HCT116 (cell line): ENCODE data around the gene POC1A. TPM values are rescaled to one million over a fixed set of nuclear protein-coding genes. Genes with fewer than 3 reads are reported as not detected.
A peak's percentile ranks its signal among the peaks of the same experiment; 100 is the strongest.

Experiments used
- ATAC-seq: fragments of 200-7000 bp; cut with Tn5 transposase; 2 replicates; pipeline ENCODE4 v1.9.1; 2020; ENCODE audit warnings: mild to moderate bottlenecking, moderate library complexity
- BruUV-seq: library from RNA; stranded (reverse); fragments of 400-500 nt; replicated peaks from 2 replicates; lab custom pipeline; 2021; lab: Mats Ljungman, UMichigan
- CTCF ChIA-PET: fragments of 300-600 bp; sonication (Branson Sonifier 250); formaldehyde crosslinking; loops from one replicate; lab custom pipeline; 2021; ENCODE audit warnings: antibody characterized with exemption; lab: Charles Lee
- POLR2A ChIA-PET: fragments of 300-600, 350-600 bp; sonication (Branson Sonifier 250); formaldehyde crosslinking; loops from one replicate; lab custom pipeline; 2021; ENCODE audit warnings: antibody characterized with exemption; lab: Charles Lee
- RAD21 ChIA-PET, 2 experiments: fragments of 300-600 bp; sonication (Branson Sonifier 250); formaldehyde crosslinking; loops; one replicate each; lab custom pipeline; 2023; ENCODE audit warnings: low total read pairs in 2 of 2; ENCODE audit not compliant: uncharacterized antibody in 2 of 2, unreplicated experiment in 2 of 2, low non-redundant PET in 1 of 2; lab: Charles Lee
- DNase-seq: peaks from one replicate; pipeline ENCODE4 v3.0.0-alpha.2; 2010; ENCODE audit warnings: low read depth, low spot score
- H2AFZ ChIP-seq: fragments of 200-600 bp; shearing (Covaris generic), sonication (generic); 2 replicates; pipeline ENCODE4 v1.6.1; 2017; ENCODE audit warnings: low read depth, mixed run types, mixed read lengths, antibody characterized with exemption, low read length; ENCODE audit not compliant: poor library complexity, severe bottlenecking
- H3K27ac ChIP-seq: 2 replicates; pipeline ENCODE4 v1.5.1; 2012; ENCODE audit warnings: low read depth, low read length
- H3K27me3 ChIP-seq: fragments of 200-600 bp; sonication (generic); 2 replicates; pipeline ENCODE4 v1.6.1; 2016; ENCODE audit warnings: mixed run types, low read length, mixed read lengths; ENCODE audit not compliant: insufficient read depth
- H3K36me3 ChIP-seq, 2 experiments: fragments of 200-500 bp in 1 of 2; fragments of 200-600 bp in 1 of 2; sonication (Bioruptor generic) in 1 of 2; sonication (generic) in 1 of 2; 2 replicates each; pipeline versions ENCODE4 v1.5.1 to v1.6.1; 2014 to 2016; ENCODE audit warnings: low read length in 2 of 2, inconsistent platforms in 1 of 2, mixed read lengths in 1 of 2, mixed run types in 1 of 2; ENCODE audit not compliant: insufficient read depth in 2 of 2, control insufficient read depth in 1 of 2
- H3K4me1 ChIP-seq, 2 experiments: fragments of 200-600 bp in 1 of 2; sonication (generic) in 1 of 2; 2 replicates each; pipeline versions ENCODE4 v1.5.1 to v1.6.1; 2012 to 2017; ENCODE audit warnings: low read length in 2 of 2, inconsistent platforms in 1 of 2, mild to moderate bottlenecking in 1 of 2, mixed read lengths in 1 of 2, mixed run types in 1 of 2, moderate library complexity in 1 of 2; ENCODE audit not compliant: insufficient read depth in 2 of 2, control insufficient read depth in 1 of 2
- H3K4me2 ChIP-seq: fragments of 200-600 bp; sonication (generic); 2 replicates; pipeline ENCODE4 v1.6.1; 2017; ENCODE audit warnings: mixed run types, low read length, mixed read lengths
- H3K4me3 ChIP-seq, 2 experiments: fragments of 200-600 bp in 1 of 2; sonication (generic) in 1 of 2; replicated peaks in 1 of 2; 2 replicates each; pipeline ENCODE4 v1.5.1; 2011 to 2016; ENCODE audit warnings: low read length in 2 of 2, control low read depth in 1 of 2, low read depth in 1 of 2, mild to moderate bottlenecking in 1 of 2, mixed read lengths in 1 of 2, mixed run types in 1 of 2
- H3K79me2 ChIP-seq: fragments of 200-600 bp; sonication (generic); 2 replicates; pipeline ENCODE4 v1.6.1; 2017; ENCODE audit warnings: mild to moderate bottlenecking, mixed run types, low read length, moderate library complexity, mixed read lengths; ENCODE audit not compliant: insufficient read depth
- H3K9ac ChIP-seq: fragments of 200-600 bp; sonication (generic); 2 replicates; pipeline ENCODE4 v1.6.1; 2016; ENCODE audit warnings: low read length, mixed read lengths
- H3K9me2 ChIP-seq: fragments of 200-600 bp; sonication (generic), shearing (Covaris generic); 2 replicates; pipeline ENCODE4 v1.6.1; 2017; ENCODE audit warnings: mixed run types, mild to moderate bottlenecking, moderate library complexity; ENCODE audit not compliant: insufficient read depth
- H3K9me3 ChIP-seq, 2 experiments: fragments of 200-500 bp in 1 of 2; fragments of 200-600 bp in 1 of 2; sonication (Bioruptor generic) in 1 of 2; sonication (generic) in 1 of 2; 2 replicates each; pipeline ENCODE4 v1.6.1; 2014 to 2017; ENCODE audit warnings: low read length in 2 of 2, mixed read lengths in 2 of 2, inconsistent platforms in 1 of 2, low read depth in 1 of 2, mild to moderate bottlenecking in 1 of 2, mixed run types in 1 of 2, moderate library complexity in 1 of 2; ENCODE audit not compliant: control insufficient read depth in 1 of 2, insufficient read depth in 1 of 2
- H4K20me1 ChIP-seq: fragments of 200-600 bp; sonication (generic), shearing (Covaris generic); 2 replicates; pipeline ENCODE4 v1.6.1; 2017; ENCODE audit warnings: mixed run types, mild to moderate bottlenecking, moderate library complexity; ENCODE audit not compliant: insufficient read depth
- CBX3 ChIP-seq: IDR thresholded peaks from 2 replicates; pipeline ENCODE4 v1.6.1; 2012; ENCODE audit warnings: low read depth
- EGR1 ChIP-seq: IDR thresholded peaks from 2 replicates; pipeline ENCODE4 v1.6.1; 2012; ENCODE audit warnings: low read depth
- ELF1 ChIP-seq: IDR thresholded peaks from 2 replicates; pipeline ENCODE4 v1.6.1; 2012; ENCODE audit warnings: low read depth, borderline replicate concordance
- EZH2 ChIP-seq: fragments of 200-600 bp; sonication (generic); IDR thresholded peaks from 2 replicates; pipeline ENCODE4 v1.6.1; 2017; ENCODE audit warnings: antibody characterized with exemption, mixed run types
- FOSL1 ChIP-seq: IDR thresholded peaks from 2 replicates; pipeline ENCODE4 v1.6.1; 2012; ENCODE audit warnings: low read depth
- JUND ChIP-seq: IDR thresholded peaks from 2 replicates; pipeline ENCODE4 v1.6.1; 2012
- POLR2A ChIP-seq: IDR thresholded peaks from 2 replicates; pipeline ENCODE4 v1.7.0; 2011; ENCODE audit warnings: borderline replicate concordance; ENCODE audit not compliant: insufficient read depth, insufficient read length; ENCODE audit errors: extremely low read depth
- POLR2AphosphoS5 ChIP-seq: IDR thresholded peaks from 2 replicates; pipeline ENCODE4 v1.6.1; 2011; ENCODE audit warnings: mild to moderate bottlenecking, low read depth, low read length, moderate library complexity
- SP1 ChIP-seq: IDR thresholded peaks from 2 replicates; pipeline ENCODE4 v1.6.1; 2012; ENCODE audit warnings: low read depth
- SRF ChIP-seq: IDR thresholded peaks from 2 replicates; pipeline ENCODE4 v1.6.1; 2012; ENCODE audit warnings: low read depth
- TCF7L2 ChIP-seq: IDR thresholded peaks from 2 replicates; pipeline ENCODE4 v1.7.0; 2011; ENCODE audit warnings: borderline replicate concordance, inconsistent platforms; ENCODE audit not compliant: insufficient read depth, insufficient read length; ENCODE audit errors: extremely low read depth
- YY1 ChIP-seq: IDR thresholded peaks from 2 replicates; pipeline ENCODE4 v1.6.1; 2011; ENCODE audit warnings: low read length, low read depth, moderate library complexity, mild to moderate bottlenecking; ENCODE audit not compliant: insufficient replicate concordance; ENCODE audit errors: extremely low read depth
- ZFX ChIP-seq: fragments of 450-650 bp; IDR thresholded peaks from 2 replicates; pipeline ENCODE4 v1.6.1; 2017
- intact Hi-C: fragments of 100-400 bp; cut with micrococcal nuclease; formaldehyde crosslinking; loops from 2 replicates; pipeline ENCODE4 v1.10.0; 2022
- total RNA-seq: library from RNA; stranded (reverse); gene quantifications from one replicate; pipeline ENCODE4 v1.2.1, GENCODE V29; 2021; ENCODE audit not compliant: unreplicated experiment
- TF ChIP-seq, protein P1 (sequence below): IDR thresholded peaks from 2 replicates; pipeline ENCODE4 v1.6.1; 2012
- TF ChIP-seq, protein P2 (sequence below): IDR thresholded peaks from 2 replicates; pipeline ENCODE4 v1.6.1; 2011; ENCODE audit warnings: mild to moderate bottlenecking, low read length, moderate library complexity; ENCODE audit not compliant: insufficient replicate concordance; ENCODE audit errors: extremely low read depth
- TF ChIP-seq, protein P3 (sequence below): IDR thresholded peaks from 2 replicates; pipeline ENCODE4 v1.6.1; 2012; ENCODE audit warnings: low read depth

Gene POC1A
- total RNA-seq, 1 experiment from 2014 or later: 34.0 TPM

DNA sequence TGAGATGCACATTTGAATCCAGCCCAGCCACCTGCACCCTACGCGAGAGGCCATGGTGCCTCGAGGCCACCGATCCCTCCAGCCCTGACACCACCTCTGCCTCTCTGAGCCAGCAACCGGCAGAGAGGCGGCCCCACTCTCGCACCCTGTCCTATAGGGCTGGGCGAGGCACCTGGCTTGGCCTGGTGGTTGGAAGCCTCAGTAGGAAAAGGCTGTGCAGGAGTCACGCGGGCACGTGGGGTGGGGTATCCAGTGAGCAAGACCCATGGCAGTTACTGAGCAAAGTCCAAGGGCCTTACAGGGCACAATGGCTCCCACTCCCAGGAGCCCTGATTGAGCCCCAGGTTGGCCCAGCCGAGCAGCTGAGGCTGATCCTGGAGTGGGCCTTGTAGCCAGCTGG, 85.5 kb downstream of the POC1A start:
- Histone ChIP-seq H3K9me3 (no peaks in the 10 kb centered on the region), H3K4me1 (peaks cover 0 to 13% of the 10 kb centered on the region in 2 experiments; a peak in 1 of 4 replicates), H3K27me3 (no peaks in the 10 kb centered on the region), H3K36me3 (no peaks in the 10 kb centered on the region), H3K9me2 (no peaks in the 10 kb centered on the region), H2AFZ (no peak overlapping the region), H3K27ac (no peak overlapping the region), H3K4me3 (no peak overlapping the region), H3K4me2 (no peak overlapping the region), H4K20me1 (no peaks in the 10 kb centered on the region), H3K9ac (no peak overlapping the region), H3K79me2 (no peaks in the 10 kb centered on the region)
- ChIA-PET RAD21 (no interaction called here), CTCF (no interaction called here), POLR2A (no interaction called here)
- BruUV-seq: no TSS peak
- DNase-seq (no peak), ATAC-seq (no peak)
- no peak for TF ChIP-seq EZH2
- peak; percentile 23; the same call in 1 of the 2 replicates for TF ChIP-seq POLR2AphosphoS5
- intact Hi-C loops: no loop called here

DNA sequence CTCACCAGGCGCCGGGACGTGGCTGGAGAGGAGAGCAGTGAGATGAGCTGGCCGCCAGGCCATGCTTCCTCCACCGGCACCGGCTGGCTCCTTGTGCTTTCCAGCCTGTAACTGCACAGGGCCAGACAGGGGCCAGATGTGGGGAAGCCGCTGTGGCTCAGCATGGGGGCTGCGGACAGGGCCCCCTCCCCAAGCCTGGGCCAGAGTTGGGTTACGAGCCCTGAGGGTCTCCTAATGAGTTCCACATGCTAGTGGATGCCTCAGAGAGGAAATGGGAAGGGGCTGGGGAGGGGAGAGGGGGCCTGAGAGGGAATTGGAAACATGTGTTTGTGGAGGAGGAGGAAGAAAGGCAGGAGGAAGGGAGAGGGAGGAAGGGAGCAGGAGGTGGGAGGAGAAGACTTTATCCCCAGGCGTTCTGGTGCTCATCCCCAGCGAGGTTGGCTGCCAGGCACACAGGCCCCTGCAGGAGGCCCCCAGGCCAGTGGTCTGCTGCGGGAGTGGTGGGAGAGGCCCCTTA, 86.1 kb downstream of the POC1A start:
- Histone ChIP-seq H3K9me2 (no peaks in the 10 kb centered on the region), H3K27me3 (no peaks in the 10 kb centered on the region), H3K4me2 (no peak overlapping the region), H4K20me1 (no peaks in the 10 kb centered on the region), H3K9ac (no peak overlapping the region), H3K36me3 (no peaks in the 10 kb centered on the region), H3K79me2 (no peaks in the 10 kb centered on the region), H3K4me1 (peaks cover 0 to 16% of the 10 kb centered on the region in 2 experiments; a peak in 1 of 4 replicates), H3K9me3 (no peaks in the 10 kb centered on the region), H3K27ac (no peak overlapping the region), H2AFZ (no peak overlapping the region), H3K4me3 (no peak overlapping the region)
- CTCF ChIA-PET: no interaction called here
- no peak for DNase-seq
- POLR2A ChIA-PET: no interaction called here
- RAD21 ChIA-PET: no interaction called here
- ATAC-seq: no peak
- BruUV-seq: no TSS peak
- intact Hi-C loops: no loop called here
- TF ChIP-seq YY1 (no peak), POLR2AphosphoS5 (no peak), CBX3 (no peak), SRF (no peak), FOSL1 (no peak), ELF1 (no peak), JUND (no peak), ZFX (no peak), POLR2A (no peak), SP1 (no peak), TCF7L2 (no peak), EGR1 (no peak)
- TF ChIP-seq, protein P1, sequence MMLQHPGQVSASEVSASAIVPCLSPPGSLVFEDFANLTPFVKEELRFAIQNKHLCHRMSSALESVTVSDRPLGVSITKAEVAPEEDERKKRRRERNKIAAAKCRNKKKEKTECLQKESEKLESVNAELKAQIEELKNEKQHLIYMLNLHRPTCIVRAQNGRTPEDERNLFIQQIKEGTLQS: no peak
- TF ChIP-seq, protein P2, sequence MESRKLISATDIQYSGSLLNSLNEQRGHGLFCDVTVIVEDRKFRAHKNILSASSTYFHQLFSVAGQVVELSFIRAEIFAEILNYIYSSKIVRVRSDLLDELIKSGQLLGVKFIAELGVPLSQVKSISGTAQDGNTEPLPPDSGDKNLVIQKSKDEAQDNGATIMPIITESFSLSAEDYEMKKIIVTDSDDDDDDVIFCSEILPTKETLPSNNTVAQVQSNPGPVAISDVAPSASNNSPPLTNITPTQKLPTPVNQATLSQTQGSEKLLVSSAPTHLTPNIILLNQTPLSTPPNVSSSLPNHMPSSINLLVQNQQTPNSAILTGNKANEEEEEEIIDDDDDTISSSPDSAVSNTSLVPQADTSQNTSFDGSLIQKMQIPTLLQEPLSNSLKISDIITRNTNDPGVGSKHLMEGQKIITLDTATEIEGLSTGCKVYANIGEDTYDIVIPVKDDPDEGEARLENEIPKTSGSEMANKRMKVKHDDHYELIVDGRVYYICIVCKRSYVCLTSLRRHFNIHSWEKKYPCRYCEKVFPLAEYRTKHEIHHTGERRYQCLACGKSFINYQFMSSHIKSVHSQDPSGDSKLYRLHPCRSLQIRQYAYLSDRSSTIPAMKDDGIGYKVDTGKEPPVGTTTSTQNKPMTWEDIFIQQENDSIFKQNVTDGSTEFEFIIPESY: no peak
- TF ChIP-seq, protein P3, sequence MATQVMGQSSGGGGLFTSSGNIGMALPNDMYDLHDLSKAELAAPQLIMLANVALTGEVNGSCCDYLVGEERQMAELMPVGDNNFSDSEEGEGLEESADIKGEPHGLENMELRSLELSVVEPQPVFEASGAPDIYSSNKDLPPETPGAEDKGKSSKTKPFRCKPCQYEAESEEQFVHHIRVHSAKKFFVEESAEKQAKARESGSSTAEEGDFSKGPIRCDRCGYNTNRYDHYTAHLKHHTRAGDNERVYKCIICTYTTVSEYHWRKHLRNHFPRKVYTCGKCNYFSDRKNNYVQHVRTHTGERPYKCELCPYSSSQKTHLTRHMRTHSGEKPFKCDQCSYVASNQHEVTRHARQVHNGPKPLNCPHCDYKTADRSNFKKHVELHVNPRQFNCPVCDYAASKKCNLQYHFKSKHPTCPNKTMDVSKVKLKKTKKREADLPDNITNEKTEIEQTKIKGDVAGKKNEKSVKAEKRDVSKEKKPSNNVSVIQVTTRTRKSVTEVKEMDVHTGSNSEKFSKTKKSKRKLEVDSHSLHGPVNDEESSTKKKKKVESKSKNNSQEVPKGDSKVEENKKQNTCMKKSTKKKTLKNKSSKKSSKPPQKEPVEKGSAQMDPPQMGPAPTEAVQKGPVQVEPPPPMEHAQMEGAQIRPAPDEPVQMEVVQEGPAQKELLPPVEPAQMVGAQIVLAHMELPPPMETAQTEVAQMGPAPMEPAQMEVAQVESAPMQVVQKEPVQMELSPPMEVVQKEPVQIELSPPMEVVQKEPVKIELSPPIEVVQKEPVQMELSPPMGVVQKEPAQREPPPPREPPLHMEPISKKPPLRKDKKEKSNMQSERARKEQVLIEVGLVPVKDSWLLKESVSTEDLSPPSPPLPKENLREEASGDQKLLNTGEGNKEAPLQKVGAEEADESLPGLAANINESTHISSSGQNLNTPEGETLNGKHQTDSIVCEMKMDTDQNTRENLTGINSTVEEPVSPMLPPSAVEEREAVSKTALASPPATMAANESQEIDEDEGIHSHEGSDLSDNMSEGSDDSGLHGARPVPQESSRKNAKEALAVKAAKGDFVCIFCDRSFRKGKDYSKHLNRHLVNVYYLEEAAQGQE: no peak
